Caco-2 (cell line): Measurements from ENCODE around the gene PPP1CC. TPM values are rescaled to one million over a fixed set of nuclear protein-coding genes. Genes with fewer than 3 reads are reported as not detected.

Experiments
- BruUV-seq: library from RNA; stranded (reverse); fragments of 400-500 nt; replicated peaks from 2 replicates; lab custom pipeline; 2021; lab: Mats Ljungman, UMichigan
- CTCF ChIA-PET: fragments of 300-600 bp; sonication (Branson Sonifier 250); formaldehyde crosslinking; loops from one replicate; lab custom pipeline; 2022; ENCODE audit warnings: antibody characterized with exemption; lab: Charles Lee
- POLR2A ChIA-PET: fragments of 300-600 bp; sonication (Branson Sonifier 250); formaldehyde crosslinking; loops from one replicate; lab custom pipeline; 2022; ENCODE audit warnings: antibody characterized with exemption; lab: Charles Lee
- DNase-seq, 2 experiments: peaks; one replicate each; pipeline versions ENCODE4 v3.0.0 to v3.0.0-alpha.2; 2020 to 2022
- H3K27me3 ChIP-seq: replicated peaks from 2 replicates; pipeline ENCODE4 v1.6.0; 2011; ENCODE audit warnings: low read length; ENCODE audit not compliant: control insufficient read depth, insufficient read depth
- H3K36me3 ChIP-seq: 2 replicates; pipeline ENCODE4 v1.5.1; 2011; ENCODE audit warnings: low read length; ENCODE audit not compliant: control insufficient read depth, insufficient read depth
- H3K4me1 ChIP-seq: fragments of 250-450 bp; sonication (Bioruptor Pico); 2 replicates; pipeline ENCODE4 v1.5.1; 2020; ENCODE audit warnings: mild to moderate bottlenecking
- H3K4me3 ChIP-seq: 2 replicates; pipeline ENCODE4 v1.5.1; 2011; ENCODE audit warnings: low read depth, mild to moderate bottlenecking, control low read depth, low read length
- H3K9me3 ChIP-seq: fragments of 250-450 bp; sonication (Bioruptor Pico); 2 replicates; pipeline ENCODE4 v1.5.1; 2020; ENCODE audit warnings: mild to moderate bottlenecking, moderate library complexity
- H3K27ac Mint-ChIP-seq: one replicate; pipeline ENCODE4 v1.8.0; 2022; ENCODE audit warnings: mixed read lengths; ENCODE audit not compliant: unreplicated experiment
- H3K27me3 Mint-ChIP-seq: one replicate; pipeline ENCODE4 v1.8.0; 2022; ENCODE audit warnings: mixed read lengths; ENCODE audit not compliant: insufficient read depth, unreplicated experiment
- H3K36me3 Mint-ChIP-seq: one replicate; pipeline ENCODE4 v1.8.0; 2022; ENCODE audit warnings: mild to moderate bottlenecking, mixed read lengths; ENCODE audit not compliant: insufficient read depth, unreplicated experiment
- H3K4me1 Mint-ChIP-seq: one replicate; pipeline ENCODE4 v1.8.0; 2022; ENCODE audit warnings: low read depth, mixed read lengths; ENCODE audit not compliant: unreplicated experiment
- H3K4me3 Mint-ChIP-seq: one replicate; pipeline ENCODE4 v1.8.0; 2022; ENCODE audit warnings: mild to moderate bottlenecking, moderate library complexity, mixed read lengths; ENCODE audit not compliant: unreplicated experiment
- H3K9me3 Mint-ChIP-seq: one replicate; pipeline ENCODE4 v1.8.0; 2022; ENCODE audit warnings: mixed read lengths; ENCODE audit not compliant: unreplicated experiment
- intact Hi-C: fragments of 100-400 bp; cut with micrococcal nuclease; formaldehyde crosslinking; loops from one replicate; pipeline ENCODE4 v1.10.0; 2022; ENCODE audit not compliant: unreplicated experiment
- total RNA-seq: library from RNA; stranded (reverse); gene quantifications from 2 replicates; pipeline ENCODE4 v1.2.3, GENCODE V29; 2022
- TF ChIP-seq, protein P1 (sequence below), 2 experiments: fragments of 200-600 bp in 1 of 2; IDR thresholded peaks; 1 replicate in 1 of 2; 2 replicates in 1 of 2; pipeline versions ENCODE4 v1.5.1 to v1.8.0; 2011 to 2022; ENCODE audit warnings: antibody characterized with exemption in 1 of 2, control low read depth in 1 of 2, inconsistent platforms in 1 of 2, low read depth in 1 of 2, low read length in 1 of 2, mild to moderate bottlenecking in 1 of 2, moderate library complexity in 1 of 2; ENCODE audit not compliant: insufficient read depth in 1 of 2, severe bottlenecking in 1 of 2, unreplicated experiment in 1 of 2

Gene PPP1CC
- total RNA-seq, 1 experiment from 2014 or later = 213 TPM

DNA sequence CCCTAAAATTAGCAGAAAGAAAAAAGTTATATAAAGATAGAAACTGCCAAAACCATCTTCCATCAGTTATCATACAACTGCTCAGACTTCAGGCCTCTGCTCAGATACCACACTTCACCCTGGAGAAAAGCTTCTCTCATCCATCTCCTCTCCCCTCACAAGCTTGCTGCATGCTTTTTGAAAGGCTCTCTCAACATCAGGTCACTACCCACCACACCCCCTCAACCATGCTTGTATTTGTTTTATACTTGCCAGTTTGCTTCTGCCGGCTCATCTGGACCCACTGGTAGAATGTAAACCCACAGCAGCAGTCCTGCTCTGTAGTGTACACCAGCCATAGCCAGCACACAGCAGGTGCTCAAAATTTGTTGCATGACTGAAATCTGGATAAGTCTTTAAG, 8.8 kb downstream of the PPP1CC start:
- Histone ChIP-seq H3K9me3 (no peaks in the 10 kb centered on the region), H3K36me3 (peaks cover 4% of the 10 kb centered on the region), H3K4me1 (0 out of 2 replicates have a peak, but pooled peaks cover 3% of the 10 kb centered on the region), H3K27me3 (no peaks in the 10 kb centered on the region), H3K4me3 (no peak overlapping the region)
- CTCF ChIA-PET = no interaction called here
- peak overlapping the region; percentile 10 for H3K27ac Mint-ChIP-seq
- DNase-seq = no peak
- POLR2A ChIA-PET = no interaction called here
- no peak overlapping the region for H3K4me3 Mint-ChIP-seq
- no TSS peak for BruUV-seq
- H3K27me3 Mint-ChIP-seq = no peaks in the 10 kb centered on the region
- H3K36me3 Mint-ChIP-seq = peaks cover 82% of the 10 kb centered on the region
- TF ChIP-seq, protein P1, sequence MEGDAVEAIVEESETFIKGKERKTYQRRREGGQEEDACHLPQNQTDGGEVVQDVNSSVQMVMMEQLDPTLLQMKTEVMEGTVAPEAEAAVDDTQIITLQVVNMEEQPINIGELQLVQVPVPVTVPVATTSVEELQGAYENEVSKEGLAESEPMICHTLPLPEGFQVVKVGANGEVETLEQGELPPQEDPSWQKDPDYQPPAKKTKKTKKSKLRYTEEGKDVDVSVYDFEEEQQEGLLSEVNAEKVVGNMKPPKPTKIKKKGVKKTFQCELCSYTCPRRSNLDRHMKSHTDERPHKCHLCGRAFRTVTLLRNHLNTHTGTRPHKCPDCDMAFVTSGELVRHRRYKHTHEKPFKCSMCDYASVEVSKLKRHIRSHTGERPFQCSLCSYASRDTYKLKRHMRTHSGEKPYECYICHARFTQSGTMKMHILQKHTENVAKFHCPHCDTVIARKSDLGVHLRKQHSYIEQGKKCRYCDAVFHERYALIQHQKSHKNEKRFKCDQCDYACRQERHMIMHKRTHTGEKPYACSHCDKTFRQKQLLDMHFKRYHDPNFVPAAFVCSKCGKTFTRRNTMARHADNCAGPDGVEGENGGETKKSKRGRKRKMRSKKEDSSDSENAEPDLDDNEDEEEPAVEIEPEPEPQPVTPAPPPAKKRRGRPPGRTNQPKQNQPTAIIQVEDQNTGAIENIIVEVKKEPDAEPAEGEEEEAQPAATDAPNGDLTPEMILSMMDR (IDR thresholded peaks at IDR 0.05; ENCODE audit: insufficient read depth in 1 of 2, low read depth in 1 of 2, low read length in 1 of 2, severe bottlenecking in 1 of 2, unreplicated experiment in 1 of 2) = no peak
- intact Hi-C loops = no loop called here
- H3K9me3 Mint-ChIP-seq = no peaks in the 10 kb centered on the region
- H3K4me1 Mint-ChIP-seq = peaks cover 10% of the 10 kb centered on the region

DNA sequence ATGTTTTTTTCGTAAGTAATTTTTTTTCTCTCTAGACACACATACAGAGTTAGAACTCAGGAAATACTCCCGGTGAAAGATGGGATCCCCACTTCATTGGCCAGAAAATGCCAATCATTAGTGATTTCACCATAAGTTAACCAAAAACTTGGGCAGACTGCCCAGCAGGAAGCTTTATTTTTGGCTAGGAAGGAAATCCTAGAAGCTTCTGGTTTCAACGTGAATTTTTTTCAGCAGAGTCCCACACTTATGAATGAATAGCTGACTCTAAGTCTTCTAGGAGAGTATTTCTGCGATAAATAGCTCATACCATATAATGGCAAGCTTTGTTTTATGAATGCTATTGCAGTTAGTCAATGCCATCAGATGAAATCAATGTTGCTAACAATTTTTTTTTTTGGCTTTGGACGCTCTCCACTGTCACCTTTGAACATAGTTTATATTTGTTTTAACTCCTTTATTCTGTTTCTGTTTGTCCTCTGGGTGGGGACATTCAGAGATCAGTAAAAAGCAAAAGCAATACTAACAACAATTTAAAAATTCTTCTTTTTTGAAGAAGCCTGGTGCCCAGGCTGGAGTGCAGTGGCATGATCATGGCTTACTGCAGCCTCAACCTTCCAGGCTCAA, 9.5 kb downstream of the PPP1CC start:
- H3K9me3 ChIP-seq = no peaks in the 10 kb centered on the region
- Mint-ChIP-seq H3K27ac (no peak overlapping the region), H3K27me3 (no peaks in the 10 kb centered on the region), H3K9me3 (no peaks in the 10 kb centered on the region), H3K4me1 (peaks cover 10% of the 10 kb centered on the region), H3K36me3 (peaks cover 82% of the 10 kb centered on the region), H3K4me3 (no peak overlapping the region)
- no peak overlapping the region for H3K4me3 ChIP-seq
- DNase-seq = no peak
- H3K36me3 ChIP-seq = peaks cover 4% of the 10 kb centered on the region
- intact Hi-C loops = no loop called here
- TF ChIP-seq, protein P1 (IDR thresholded peaks at IDR 0.05; ENCODE audit: insufficient read depth in 1 of 2, low read depth in 1 of 2, low read length in 1 of 2, severe bottlenecking in 1 of 2, unreplicated experiment in 1 of 2) = no peak
- ChIA-PET POLR2A (no interaction called here), CTCF (no interaction called here)
- no peaks in the 10 kb centered on the region for H3K27me3 ChIP-seq
- BruUV-seq = no TSS peak
- 0 out of 2 replicates have a peak, but pooled peaks cover 3% of the 10 kb centered on the region for H3K4me1 ChIP-seq

- DNase-seq = no peak
- ChIA-PET POLR2A (no interaction called here), CTCF (no interaction called here)
- 0 out of 2 replicates have a peak, but pooled peaks cover 3% of the 10 kb centered on the region for H3K4me1 ChIP-seq
- TF ChIP-seq, protein P1 (IDR thresholded peaks at IDR 0.05; ENCODE audit: insufficient read depth in 1 of 2, low read depth in 1 of 2, low read length in 1 of 2, severe bottlenecking in 1 of 2, unreplicated experiment in 1 of 2) = no peak
- H3K27me3 Mint-ChIP-seq = no peaks in the 10 kb centered on the region
- no peaks in the 10 kb centered on the region for H3K9me3 ChIP-seq
- H3K9me3 Mint-ChIP-seq = no peaks in the 10 kb centered on the region
- H3K27ac Mint-ChIP-seq = no peak overlapping the region
- H3K4me3 ChIP-seq = no peak overlapping the region
- H3K4me3 Mint-ChIP-seq = no peak overlapping the region
- H3K4me1 Mint-ChIP-seq = peaks cover 10% of the 10 kb centered on the region
- BruUV-seq = no TSS peak
- H3K36me3 ChIP-seq = peaks cover 4% of the 10 kb centered on the region
- intact Hi-C loops = no loop called here
- peaks cover 87% of the 10 kb centered on the region for H3K36me3 Mint-ChIP-seq
- no peaks in the 10 kb centered on the region for H3K27me3 ChIP-seq
These were observed 10.1 kb downstream of the PPP1CC start for GRCh38 chr12:110732572-110732971.
